ENCODE results near the gene RFX2.
A peak's percentile ranks its signal among the peaks of the same experiment; 100 is the strongest.

RFX2 gene

DNA sequence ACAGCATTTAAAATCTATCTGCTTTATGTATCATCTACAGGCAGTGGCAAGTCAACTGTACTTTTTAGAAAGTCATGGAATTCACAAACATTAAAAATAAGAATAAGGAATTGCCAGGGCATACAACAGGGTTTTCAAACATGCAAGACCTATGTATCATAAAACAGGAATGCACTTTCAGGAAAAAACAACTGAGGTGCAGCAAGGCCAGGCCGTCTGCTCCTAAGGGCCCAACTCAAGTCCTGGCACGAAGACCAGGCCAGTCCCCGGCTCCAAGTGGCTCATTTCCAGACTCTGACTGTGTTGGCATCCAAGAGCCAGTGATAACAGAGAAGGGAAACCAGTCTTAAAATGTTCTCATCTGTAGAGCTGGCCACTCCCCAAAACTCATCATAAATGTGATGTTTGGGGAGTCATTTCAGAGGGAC is 7.1 kb downstream of the RFX2 start:
- no peak for DNase-seq

DNA sequence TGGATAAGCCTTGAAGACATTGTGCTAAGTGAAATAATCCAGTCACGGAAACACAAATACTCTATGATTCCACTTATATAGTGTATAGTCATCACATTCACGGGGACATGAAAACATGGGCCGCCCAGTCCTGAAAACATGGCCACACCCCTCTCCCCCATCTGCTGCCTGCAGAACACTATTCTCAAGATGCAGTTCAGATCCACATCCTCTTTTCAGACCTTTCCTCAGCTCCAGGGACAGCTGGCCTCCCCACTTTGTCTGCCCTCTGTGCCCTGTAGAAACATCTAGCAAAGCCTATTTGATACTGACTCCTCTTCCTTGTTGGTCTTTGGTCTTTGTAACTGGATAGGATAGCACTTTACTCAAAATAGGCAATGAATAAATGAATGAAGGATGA is 8.3 kb downstream of the RFX2 start:
- no peak for DNase-seq

DNA sequence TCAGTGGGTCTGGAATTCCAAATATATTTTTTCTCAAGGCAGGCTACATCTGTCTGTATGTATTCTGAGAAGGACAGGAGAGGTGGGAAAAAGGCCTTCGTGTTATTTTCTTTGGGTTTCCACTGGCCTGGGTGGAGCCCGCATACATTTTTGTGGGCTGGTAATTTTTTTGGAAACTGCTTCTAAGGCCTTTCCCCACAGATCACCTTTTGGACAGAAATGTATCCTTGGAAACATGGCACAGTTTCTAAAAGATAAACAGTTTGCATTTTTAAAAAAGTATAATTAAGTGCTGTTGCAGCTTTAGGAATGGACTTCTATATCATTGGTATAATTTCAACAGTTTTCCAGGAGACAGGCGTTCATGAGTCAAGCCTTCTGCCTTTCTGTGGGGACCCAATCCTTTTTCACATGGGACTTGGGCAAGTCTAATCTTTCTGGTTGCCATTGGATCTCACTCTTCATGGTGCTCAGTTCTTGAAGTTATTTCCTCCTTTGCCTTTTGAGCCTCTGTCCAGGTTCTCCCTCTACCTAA is 8.9 kb downstream of the RFX2 start:
- DNase-seq, result no peak

DNA sequence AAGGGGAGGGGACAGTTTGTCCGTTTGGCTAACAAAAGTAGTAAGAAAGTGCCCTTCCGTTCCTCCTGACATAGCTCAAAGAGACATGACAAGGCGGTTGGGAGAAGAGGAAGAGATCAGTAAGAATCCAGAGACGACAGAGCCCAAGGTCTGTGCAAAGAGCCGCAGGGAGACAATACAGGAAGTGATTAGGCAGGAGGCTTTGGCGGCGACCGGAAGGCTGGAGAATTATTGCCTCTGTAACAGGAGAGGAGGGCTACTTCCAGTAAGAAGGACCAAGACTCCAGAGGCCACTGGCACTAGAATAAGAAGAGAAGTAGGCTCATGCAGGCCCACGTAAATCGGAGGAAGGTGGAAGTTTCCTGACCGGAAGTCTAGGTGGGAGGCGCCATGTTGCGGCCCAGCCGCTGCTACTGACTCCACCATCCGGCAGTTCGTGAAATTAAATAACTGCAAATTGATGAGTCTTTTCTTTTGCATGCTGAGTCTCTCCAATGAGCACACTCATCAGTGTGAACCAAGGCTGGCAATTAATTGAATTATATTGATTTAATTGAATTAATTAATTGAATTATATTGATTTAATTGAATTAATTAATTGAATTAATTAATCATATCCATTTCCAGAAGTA is 9.9 kb downstream of the RFX2 start:
- DNase-seq, result peak; percentile 40

DNA sequence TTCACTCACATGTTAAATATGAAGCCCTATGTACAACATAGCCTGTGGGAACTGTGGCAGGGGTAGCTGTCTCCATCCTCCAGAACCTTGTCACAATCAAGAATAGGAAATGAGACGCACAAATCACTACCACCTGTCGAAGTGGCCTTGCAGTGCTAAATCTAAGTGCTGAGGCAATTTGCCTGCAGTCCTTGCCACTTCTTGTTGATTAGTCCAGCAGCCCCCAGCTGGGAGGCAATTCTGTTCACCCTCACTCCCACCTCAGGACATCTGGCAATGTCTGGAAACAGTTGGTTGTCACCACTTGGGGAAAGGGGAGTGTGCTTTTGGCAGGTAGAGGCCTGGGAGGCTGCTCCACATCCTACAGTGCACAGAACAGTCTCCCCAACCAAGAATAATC is 10.7 kb downstream of the RFX2 start:
- DNase-seq, result no peak

DNA sequence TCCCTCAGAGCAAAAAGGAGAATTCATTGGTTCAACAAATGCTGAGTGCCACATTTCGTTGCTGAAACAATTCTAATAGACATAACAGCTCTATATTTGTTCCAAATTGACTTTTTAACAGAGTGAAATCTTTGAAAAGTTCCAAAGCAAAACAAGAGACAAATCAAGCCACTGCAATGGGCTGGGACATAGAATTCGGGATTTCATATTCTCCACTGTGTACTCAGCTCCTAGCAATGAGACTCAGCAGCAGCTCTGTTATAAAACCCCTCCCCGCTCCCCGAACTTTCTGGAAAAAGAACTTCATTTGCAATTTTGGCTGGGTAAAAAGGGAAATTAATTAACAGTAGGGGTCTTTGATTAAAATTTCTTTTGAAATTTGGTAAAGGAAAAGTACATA is 11.3 kb downstream of the RFX2 start:
- no peak for DNase-seq

DNA sequence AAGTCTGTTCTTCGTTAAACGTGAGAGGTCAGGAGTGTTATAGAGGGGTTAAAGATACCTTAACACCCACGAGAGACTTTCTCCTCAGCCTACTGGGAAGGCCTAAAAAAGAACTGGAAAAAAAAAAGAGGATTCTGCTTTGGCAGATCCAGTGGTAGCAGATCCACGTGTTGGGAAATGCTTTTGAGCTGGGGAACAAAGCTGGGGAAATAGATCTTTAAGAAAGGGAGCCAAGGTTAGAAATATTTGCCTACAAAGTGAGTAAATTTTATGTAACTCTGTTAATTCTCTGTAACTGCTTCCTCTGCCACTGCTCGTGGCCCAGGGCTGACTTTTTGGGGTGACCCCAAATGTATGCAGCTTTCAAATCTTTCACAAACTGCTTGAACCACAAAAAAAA is 11.7 kb downstream of the RFX2 start:
- no peak for DNase-seq

DNA sequence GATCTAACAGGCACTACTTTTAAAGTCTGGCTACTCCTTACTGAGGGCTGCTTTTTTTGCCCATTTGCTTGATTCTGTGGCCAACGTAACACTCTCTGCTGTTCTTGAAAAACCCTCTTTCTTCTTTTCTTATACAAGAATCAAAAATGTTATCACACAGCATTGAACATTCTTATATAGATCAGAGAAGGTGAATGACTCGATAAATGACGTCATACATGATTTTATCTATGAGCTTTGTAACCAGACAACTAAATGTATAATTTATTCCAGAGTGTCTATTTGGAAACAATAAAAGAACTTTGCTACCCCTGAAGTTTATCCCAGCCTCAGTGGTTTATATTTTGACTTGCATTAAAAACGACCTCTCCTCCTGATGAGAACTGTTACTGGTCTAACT is 12.4 kb downstream of the RFX2 start:
- no peak for DNase-seq

DNA sequence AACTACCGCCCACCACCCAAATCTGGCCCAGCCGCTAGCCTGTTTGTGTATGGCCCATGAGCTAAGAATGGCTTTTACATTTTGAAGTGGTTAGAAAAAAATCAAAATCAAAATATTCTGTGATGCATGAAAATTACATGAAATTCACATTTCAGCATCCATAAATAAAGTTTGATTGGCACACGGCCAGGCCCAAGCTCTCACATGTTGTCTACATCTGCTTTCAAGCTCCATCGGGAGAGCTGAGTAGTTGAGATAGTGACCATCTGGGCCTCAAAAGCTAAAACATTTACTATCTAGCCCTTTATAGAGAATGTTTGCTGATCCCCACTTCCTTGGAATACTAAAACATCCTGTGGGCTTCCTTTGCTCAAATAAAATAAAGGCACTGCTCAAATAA is 14.5 kb downstream of the RFX2 start:
- DNase-seq, result no peak

DNA sequence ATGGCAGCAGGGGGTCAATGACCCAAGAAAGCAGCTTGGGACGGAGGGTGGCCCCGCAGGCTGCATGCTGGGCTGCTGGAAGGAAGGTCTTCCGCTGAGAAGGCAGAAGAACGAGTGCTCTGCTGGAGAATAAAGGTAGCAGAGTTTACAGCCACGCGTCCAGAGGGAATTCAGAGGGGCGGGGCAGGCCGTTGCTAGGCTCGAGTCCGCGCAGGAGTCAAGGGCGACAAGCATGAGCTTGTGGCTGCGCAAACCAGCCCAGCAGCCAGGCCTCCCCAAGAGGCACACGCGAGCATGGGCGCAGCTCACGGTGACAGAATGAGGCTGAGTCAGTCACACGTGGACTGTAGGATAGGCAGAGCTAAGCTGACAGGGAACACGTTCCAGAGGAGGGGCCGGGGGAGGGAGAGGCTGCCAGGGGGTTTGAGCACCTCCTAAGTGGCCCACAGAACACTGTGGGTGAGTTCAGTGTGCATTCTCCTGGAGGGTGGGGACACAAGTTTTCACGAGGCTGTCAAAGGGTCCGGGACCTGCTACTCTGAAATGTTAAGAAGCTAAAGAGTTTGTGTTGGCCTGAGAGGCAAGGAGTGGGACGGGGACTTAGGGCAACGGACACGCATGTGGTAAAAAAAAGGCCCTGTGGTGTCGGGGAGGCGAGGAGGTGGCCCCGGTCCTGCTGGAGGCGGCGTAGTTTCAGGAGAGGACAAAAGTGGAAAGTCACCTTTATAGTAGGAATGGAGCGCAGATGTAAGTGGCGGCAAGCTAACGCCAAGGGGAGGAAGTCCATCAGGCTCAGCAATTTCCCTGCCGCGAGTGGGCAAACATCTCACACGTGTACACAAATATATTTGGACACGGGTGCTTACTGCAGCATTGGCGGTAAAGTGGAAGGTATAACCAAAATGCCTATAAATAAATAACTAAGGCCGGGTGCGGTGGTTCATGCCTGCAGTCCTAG is 17.7 kb downstream of the RFX2 start:
- DNase-seq, result no peak

DNA sequence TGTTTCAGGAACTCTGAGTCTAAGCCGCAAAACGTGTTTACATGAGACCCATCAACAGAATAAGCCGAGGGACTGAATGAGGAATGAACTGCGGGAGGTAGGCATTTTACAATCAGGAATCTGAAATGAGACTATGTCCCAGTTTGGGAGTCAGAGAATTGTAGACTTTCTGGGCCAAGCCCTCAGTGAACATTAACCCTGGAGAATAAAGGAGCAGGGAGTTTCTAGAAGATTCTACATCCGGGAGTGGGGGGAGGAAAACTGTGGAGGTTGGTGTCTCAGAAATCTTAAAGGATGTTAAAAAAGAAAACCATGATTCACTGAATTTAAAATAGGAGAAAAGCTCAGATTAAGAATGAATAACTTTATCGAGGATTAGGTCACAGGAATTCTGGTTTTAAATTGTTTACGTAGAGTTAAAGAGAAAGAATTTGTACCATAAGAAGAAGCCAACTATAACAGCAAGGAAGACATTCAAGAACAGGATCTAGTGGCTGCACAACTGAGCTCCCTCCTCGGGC is 18.5 kb downstream of the RFX2 start:
- no peak for DNase-seq

DNA sequence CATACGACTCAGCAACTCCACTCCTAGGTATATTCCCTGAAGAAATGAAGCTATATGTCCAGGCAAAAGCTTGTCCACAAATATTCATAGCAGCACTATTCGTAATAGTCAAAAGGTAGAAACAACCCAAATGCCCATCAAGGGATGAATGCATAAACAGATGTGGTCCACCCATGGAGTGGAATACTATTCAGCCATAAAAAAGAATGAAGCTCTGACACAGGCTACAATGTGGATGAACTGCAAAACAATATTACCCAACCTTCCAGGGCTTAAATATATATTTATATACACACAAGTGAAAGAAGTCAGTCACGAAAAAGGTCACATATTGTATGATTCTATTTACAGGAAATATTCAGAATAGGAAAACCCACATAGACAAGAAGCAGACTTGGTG is 19.7 kb downstream of the RFX2 start:
- DNase-seq, result no peak

DNA sequence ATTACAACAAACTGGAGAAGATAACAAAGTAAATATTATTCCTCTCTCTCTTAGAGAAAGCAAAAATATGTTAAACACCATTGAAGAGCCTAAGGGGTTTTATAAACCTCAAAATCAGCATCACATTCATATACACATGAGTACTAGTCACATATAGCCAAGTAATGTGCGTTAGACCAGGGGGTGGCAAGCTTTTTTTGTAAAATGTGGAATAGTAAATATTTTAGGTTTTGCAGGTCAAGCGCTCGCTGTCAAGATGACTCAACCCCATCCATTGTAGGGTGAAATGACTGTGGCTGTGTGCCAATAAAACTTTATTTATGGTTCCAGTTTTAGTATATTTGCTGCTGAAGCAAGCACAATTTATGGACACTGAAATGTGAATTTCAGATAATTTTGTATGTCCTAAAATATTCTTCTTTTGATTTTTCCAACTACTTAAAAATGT is 21.7 kb downstream of the RFX2 start:
- DNase-seq, result no peak

DNA sequence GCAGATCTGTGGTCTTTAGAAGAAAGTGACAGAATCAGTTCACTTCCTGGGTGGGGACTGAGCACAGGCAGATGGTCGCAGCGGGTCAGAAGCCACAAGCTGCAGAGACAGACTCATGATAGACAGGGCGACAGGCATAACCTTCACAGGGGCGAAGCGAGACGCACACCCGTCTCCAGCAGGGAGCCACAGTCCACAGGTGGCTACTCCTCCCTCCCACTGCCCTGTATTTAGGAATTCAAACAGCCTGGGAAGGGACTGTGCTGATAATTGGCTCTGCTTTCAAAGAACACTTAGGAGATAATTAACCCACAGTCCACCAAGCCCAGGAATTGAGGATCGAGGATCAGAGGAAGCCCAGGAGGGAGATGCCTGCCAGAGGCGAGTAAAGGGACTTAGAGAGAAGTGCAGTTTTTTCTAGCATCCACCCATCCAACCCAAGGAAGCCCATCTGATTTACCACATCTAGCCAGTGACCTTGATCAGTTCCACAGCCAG is 23.2 kb downstream of the RFX2 start:
- peak; percentile 17 for DNase-seq

DNA sequence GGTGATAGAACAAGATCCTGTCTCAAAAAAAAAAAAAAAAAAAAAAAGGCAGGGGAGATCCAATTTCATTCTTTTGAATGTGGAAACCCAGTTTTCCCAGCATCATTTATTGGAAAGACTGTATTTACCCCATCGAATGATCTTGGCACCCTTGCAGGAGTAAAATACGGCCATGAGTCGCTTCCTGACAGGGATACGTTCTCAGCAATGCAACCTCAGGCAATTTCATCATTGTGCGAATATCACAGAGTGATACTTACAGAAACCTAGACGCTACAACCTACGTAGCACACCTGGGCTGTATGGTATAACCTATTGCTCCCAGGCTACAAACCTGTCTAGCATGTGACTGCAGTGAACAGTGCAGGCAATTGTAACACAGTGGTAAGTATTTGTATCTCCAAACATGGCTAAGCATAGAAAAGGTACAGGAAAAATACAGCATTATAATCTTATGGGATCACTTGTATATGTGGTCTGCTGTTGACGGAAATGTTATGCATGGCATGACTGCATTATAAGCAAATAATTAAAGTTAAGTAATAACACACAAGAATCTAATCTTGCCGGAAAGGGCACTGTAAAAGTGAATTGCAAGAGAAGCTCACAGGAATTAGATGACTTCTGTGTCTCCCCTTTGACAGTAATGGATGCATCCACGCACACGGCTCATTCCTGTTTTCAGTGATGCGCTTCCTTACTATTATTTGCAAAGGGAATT is 24.1 kb downstream of the RFX2 start:
- DNase-seq, result no peak

DNA sequence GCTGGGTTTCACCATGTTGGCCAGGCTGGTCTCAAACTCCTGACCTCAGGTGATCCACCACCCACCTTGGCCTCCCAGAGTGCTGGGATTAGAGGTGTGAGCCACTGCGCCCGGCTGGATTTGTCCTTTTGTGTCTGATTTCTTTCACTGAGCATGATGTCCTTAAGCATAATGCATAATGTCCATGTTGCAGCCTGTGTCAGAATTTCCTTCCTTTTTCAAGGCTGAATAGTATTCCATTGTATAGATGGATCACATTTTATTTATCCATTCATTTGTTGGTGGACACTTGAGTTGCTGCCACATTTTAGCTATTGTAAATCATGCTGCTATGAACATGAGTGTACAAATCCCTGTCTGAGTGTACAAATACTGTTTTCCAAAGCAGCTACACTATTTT is 25.5 kb downstream of the RFX2 start:
- no peak for DNase-seq

DNA sequence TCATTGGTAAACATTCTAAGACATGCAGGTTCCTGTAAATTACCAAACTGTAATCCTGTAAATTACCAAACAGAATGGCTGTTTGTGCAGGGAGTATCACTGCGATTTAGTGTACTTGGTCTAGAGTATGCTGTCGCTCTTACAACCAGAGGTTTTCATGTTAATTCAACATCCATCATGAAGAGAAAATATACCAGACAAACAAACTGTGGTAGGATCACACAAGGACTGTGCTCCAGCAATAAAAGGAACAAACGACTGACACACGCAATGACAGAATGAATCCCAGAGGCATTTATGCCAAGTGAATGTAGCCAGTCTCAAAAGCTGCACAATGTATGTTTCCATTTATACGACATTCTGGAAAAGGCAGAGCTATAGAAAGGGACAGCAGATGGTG is 31.2 kb downstream of the RFX2 start:
- no peak for DNase-seq

DNA sequence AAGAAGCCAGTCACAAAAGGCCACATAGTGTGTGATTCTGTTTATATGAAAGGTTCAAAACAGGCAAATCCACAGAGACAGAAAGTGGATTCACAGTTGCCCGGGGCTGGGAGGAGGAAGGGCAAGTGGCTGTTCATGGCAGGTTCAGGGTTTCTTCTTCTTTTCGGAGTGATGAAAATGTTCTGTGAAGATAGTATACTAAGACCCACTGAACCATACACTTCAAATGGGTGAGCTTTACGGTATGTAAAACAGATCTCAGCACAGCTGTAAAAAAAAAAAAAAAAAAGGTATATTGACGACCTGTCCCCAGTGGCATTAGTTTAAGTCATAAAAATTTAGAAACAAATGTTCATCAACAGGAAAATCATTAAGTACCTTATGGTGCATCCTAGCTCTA is 32.2 kb downstream of the RFX2 start:
- no peak for DNase-seq

DNA sequence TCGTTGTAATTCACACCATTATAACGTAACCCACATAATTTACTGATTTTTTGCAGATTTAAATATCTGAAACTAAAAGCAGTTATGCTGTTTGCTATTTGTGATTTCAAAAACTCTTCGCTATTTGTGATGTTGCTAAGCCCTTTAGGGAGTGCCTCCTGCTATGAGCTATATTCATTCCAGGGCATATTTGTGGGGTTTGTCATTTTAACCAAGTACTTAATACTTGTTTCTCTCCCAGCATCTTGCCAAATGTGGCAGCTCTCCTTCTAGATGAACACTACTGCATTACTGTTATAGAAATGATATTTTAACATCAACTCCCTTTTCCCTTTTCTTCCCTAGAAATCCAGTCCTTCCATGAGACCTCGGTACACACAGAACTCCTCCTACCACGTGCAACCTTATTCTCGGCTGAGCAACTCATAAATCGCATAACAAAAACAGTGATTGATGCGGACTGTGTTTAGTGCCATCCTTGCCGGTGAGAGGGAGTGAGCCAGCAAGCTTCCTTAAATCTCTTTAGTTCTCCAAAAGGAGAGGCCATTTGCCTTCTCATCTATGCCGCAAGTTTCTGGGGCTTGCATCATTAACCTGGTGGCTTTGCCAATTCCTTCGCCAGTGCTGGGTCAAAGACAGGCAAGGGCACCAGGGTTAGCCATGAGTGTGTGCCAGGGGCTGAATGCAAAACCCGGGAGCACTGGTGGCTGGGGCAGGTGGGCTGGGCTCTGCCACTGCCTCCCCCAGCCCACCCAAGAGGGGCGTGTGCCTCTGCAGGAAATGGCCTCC is 33.4 kb downstream of the RFX2 start:
- no peak for DNase-seq

DNA sequence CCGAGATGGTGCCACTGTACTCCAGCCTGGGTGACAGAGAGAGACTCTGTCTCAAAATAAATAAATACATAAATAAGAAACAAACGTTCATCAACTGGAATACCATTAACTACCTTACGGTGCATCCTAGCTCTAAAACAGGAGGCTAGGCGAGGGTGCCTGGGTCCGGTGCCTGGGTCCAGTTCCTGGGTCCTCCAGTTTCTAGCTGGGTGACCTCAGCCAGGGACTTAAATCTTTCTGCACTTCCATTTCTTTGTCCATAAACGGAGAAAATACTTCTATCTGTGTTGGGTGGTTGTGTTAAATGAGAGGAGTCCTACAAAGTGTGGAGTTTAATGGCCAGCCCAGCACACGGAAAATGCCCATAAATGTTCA is 34.0 kb downstream of the RFX2 start:
- no peak for DNase-seq

DNA sequence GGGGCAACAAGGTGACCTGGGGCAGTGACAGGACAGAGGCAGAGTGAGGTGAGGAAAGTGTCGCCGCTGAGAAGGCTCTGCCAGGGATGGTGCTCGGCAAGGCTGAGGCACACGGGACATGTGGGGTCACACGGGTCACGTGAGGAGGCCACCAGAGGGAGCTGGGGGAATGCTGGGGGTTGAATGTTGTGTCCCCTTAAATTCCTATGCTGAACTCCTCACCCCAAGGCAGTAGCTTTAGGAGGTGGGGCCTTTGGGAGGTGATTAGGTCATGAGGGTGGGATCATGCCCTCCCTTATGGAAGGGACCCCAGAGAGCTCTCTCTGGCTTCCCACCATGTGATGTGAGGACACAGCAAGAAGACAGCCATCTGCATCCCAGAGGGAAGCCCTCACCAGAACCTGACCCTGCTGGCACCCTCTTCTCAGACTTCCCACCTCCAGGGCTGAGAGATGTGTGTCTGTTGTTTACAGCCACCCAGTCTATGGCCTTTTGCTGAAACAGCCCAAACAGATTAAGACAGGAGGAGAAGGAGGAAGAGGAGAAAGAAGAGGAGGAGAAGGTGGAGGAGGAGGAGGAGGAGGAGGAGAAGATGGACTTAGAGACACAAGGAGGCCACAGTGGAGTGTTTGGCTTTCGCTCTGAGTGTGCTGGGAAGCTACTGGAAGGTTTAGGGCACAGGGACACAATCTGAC is 35.4 kb downstream of the RFX2 start:
- DNase-seq, result no peak
